Transverse colon (tissue), 4 donors: ENCODE results near the gene POLE. TPM values are rescaled to one million over a fixed set of nuclear protein-coding genes. Genes with fewer than 3 reads are reported as not detected.

ENCODE experiments used
- DNase-seq: peaks from one replicate; pipeline ENCODE4 v3.0.0-alpha.2; 2019
- H3K27ac ChIP-seq, 4 donors: fragments of 200-600 bp; sonication (generic); 2 replicates each; pipeline ENCODE4 v1.5.1; 2016 to 2018; ENCODE audit warnings: inconsistent platforms in 4 of 4
- H3K27me3 ChIP-seq: fragments of 200-600 bp; sonication (generic); 2 replicates; pipeline ENCODE4 v1.5.1; 2017; ENCODE audit warnings: inconsistent platforms
- H3K36me3 ChIP-seq, 4 donors: fragments of 200-600 bp; sonication (generic); 2 replicates each; pipeline ENCODE4 v1.5.1; 2017 to 2019; ENCODE audit warnings: inconsistent platforms in 4 of 4
- H3K4me1 ChIP-seq, 4 donors: fragments of 200-600 bp; sonication (generic); 2 replicates each; pipeline ENCODE4 v1.5.1; 2017 to 2020; ENCODE audit warnings: inconsistent platforms in 4 of 4
- H3K4me3 ChIP-seq, 4 donors: fragments of 200-600 bp; sonication (generic); 1 replicate in 1 of 4; 2 replicates in 3 of 4; pipeline versions ENCODE4 v1.5.1 to v1.6.1; 2017 to 2019; ENCODE audit warnings: inconsistent platforms in 4 of 4
- H3K9me3 ChIP-seq, 2 donors: fragments of 200-600 bp; sonication (generic); 2 replicates each; pipeline ENCODE4 v1.5.1; 2017 to 2019; ENCODE audit warnings: inconsistent platforms in 2 of 2
- CTCF ChIP-seq, 5 experiments: fragments of 200-600 bp in 3 of 5; fragments of 450-650 bp in 2 of 5; sonication (generic) in 3 of 5; IDR thresholded peaks; 1 replicate in 2 of 5; 2 replicates in 3 of 5; pipeline ENCODE4 v1.5.1; 2016 to 2017; ENCODE audit warnings: antibody characterized with exemption in 5 of 5, inconsistent platforms in 3 of 5, mild to moderate bottlenecking in 2 of 5, moderate library complexity in 1 of 5
- EP300 ChIP-seq: sonication (generic); formaldehyde crosslinking; IDR thresholded peaks from one replicate; pipeline ENCODE4 v1.6.1; 2017; ENCODE audit warnings: antibody characterized with exemption, low read depth
- POLR2A ChIP-seq: fragments of 450-650 bp; IDR thresholded peaks from one replicate; pipeline ENCODE4 v1.6.1; 2016; ENCODE audit warnings: antibody characterized with exemption, mild to moderate bottlenecking, moderate library complexity
- POLR2AphosphoS5 ChIP-seq, 3 donors: sonication (generic); formaldehyde crosslinking; IDR thresholded peaks; one replicate each; pipeline ENCODE4 v1.6.1; 2016; ENCODE audit warnings: antibody characterized with exemption in 3 of 3
- WGBS, 2 donors: methylation state at CpG; one replicate each; pipeline ENCODE4 v1.1.5; 2018; ENCODE audit warnings: low coverage in 1 of 2; 5-methylcytosine and 5-hydroxymethylcytosine counted together
- in situ Hi-C, 4 donors: fragments of 200-750 bp; cut with MboI; loops; one replicate each; pipeline versions ENCODE4 v1.15.0 to v1.15.1; 2017; ENCODE audit warnings: low sequenced_read_pairs in 3 of 4, low pct_ligation_motif_present in 1 of 4, low pct_unique_long_range_greater_than_20kb in 1 of 4
- intact Hi-C: fragments of 100-400 bp; cut with DNase I; formaldehyde crosslinking; loops from one replicate; pipeline ENCODE4 v1.15.1; 2023; ENCODE audit warnings: low total_unique reads
- total RNA-seq, 4 donors: library from RNA; depleted of rRNA; stranded (reverse); fragments of >200 nt; gene quantifications; one replicate each; pipeline ENCODE4 v1.1.0, GENCODE V29; 2016

Gene POLE
- total RNA-seq, 4 donors from 2014 or later = 57.0 to 204 (median 74.1) TPM

DNA sequence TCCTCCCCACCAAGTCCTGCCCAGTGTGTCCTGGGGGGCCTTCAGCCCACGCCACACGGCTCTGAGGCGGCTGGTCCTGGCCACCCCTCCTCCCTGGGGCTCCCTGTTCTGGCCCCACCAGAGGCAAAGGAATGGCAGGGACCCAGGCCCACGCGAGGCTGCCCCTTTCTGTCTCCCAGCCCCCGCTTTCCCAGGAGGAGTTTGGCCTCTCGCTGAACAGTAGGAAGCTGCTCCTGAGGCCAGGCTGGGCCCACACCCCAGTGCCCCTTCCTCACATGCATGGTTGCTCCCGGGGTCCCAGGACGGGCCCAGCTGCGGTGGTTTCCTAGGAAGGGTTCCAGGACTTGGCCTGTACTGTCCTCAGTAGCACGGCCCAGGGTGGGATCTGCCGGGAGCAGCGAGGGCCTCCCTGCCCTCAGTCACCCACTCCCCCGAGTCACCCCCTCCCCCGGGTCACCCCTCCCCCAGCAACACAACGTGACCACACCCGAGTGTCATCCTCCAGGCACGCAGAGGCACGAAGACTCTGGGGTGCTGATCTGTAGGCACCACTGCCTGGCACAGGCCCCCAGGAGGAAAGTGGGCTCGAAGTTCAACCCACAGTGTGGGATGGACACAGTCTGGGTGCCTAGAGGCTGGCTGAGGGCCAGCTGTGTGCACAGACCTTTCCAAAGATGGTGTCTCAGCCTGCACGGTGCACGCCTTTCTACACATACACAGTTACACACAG, 109.8 kb downstream of the POLE start:
- Histone ChIP-seq H3K9me3 (no peaks in the 10 kb centered on the region), H3K36me3 (no peaks in the 10 kb centered on the region), H3K4me3 (no peak overlapping the region), H3K27me3 (no peaks in the 10 kb centered on the region), H3K27ac (no peak overlapping the region), H3K4me1 (no peaks in the 10 kb centered on the region)
- in situ Hi-C loops (no loop called here), intact Hi-C loops (no loop called here)
- TF ChIP-seq EP300 (no peak), CTCF (IDR thresholded peaks at IDR 0.05) (no peak), POLR2AphosphoS5 (IDR thresholded peaks at IDR 0.05) (no peak), POLR2A (no peak)
- no peak for DNase-seq
- WGBS, 2 donors = 86% methylated on average over 20 of the region's 22 CpGs; no CpG with 5 or more reads in 1 of the 2 donors

DNA sequence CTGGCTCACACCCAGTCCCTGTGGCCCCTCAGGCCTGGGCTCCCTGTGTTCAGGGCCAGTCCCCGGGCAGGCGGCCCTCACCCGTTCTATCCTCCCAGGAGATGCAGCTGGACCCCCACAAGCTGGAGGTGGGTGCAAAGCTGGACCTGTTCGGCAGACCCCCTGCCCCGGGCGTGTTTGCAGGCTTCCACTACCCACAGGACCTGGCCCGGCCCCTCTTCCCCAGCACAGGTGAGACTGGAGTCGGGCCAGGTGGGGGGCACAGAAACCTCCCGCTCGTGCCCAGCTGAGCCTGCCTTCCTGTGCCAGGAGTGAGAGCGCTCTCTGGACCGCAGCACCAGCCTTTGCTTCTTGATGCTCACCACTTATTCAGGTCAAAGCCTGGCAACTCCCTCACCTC, 110.4 kb downstream of the POLE start:
- Histone ChIP-seq H3K36me3 (no peaks in the 10 kb centered on the region), H3K9me3 (no peaks in the 10 kb centered on the region), H3K27ac (no peak overlapping the region), H3K4me3 (no peak overlapping the region), H3K27me3 (no peaks in the 10 kb centered on the region), H3K4me1 (no peaks in the 10 kb centered on the region)
- intact Hi-C loops (no loop called here), in situ Hi-C loops (no loop called here)
- no peak for DNase-seq
- 95% methylated on average over 12 of the region's 12 CpGs; no CpG with 5 or more reads in 1 of the 2 donors for WGBS, 2 donors
- TF ChIP-seq POLR2AphosphoS5 (IDR thresholded peaks at IDR 0.05) (no peak), POLR2A (no peak), EP300 (no peak), CTCF (IDR thresholded peaks at IDR 0.05) (no peak)

GRCh38 chr12:132575661-132576060, 111.5 kb downstream of the POLE start:
- no peak for DNase-seq
- no peaks in the 10 kb centered on the region for H3K27me3 ChIP-seq
- no peak overlapping the region for H3K4me3 ChIP-seq
- TF ChIP-seq EP300 = no peak
- no peak for TF ChIP-seq POLR2AphosphoS5 (IDR thresholded peaks at IDR 0.05)
- TF ChIP-seq POLR2A = no peak
- TF ChIP-seq CTCF (IDR thresholded peaks at IDR 0.05) = no peak
- H3K36me3 ChIP-seq = no peaks in the 10 kb centered on the region
- no peak overlapping the region for H3K27ac ChIP-seq
- in situ Hi-C loops = no loop called here
- no peaks in the 10 kb centered on the region for H3K9me3 ChIP-seq
- WGBS, 2 donors = 94% methylated on average over 10 of the region's 11 CpGs; no CpG with 5 or more reads in 1 of the 2 donors
- intact Hi-C loops = no loop called here
- no peaks in the 10 kb centered on the region for H3K4me1 ChIP-seq

DNA sequence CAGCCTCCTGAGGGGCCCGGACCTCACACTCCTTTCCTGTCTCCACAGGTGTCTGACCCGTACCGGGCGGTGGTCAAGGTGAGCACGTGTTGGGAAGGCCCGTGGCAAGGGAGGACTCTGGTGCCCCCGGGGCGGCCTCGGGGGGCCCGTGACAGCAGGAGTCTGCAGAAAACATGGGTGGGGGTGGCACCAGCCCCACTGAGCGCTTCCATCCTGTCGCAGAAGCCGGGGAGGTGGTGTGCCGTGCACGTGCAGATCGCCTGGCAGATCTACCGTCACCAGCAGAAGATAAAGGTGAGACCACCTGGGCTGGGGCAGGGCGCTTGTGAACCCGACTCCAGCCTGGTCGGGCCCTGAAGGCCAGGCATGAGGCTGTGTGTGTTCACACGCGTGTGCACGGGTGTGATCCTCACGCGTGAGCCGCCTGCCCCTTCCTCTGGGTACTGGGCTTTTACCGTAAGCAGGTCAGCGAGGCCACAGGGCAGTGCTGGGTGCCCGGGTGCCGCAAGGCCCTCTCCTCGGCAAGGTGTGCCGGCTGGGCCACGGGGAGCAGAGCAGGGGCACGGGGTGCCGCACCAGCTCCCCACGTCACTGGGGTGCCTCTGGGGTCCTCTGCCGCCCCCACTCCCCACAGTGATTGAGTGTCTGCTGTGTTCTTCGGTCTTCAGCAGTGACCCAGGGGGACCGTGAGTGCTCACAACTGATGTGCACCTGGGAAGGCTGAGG, 112.7 kb downstream of the POLE start:
- no peaks in the 10 kb centered on the region for H3K36me3 ChIP-seq
- H3K4me1 ChIP-seq = no peaks in the 10 kb centered on the region
- no peak overlapping the region for H3K27ac ChIP-seq
- H3K9me3 ChIP-seq = no peaks in the 10 kb centered on the region
- no peaks in the 10 kb centered on the region for H3K27me3 ChIP-seq
- TF ChIP-seq POLR2A = no peak
- no peak for TF ChIP-seq POLR2AphosphoS5 (IDR thresholded peaks at IDR 0.05)
- TF ChIP-seq CTCF (IDR thresholded peaks at IDR 0.05) = no peak
- no peak for TF ChIP-seq EP300
- H3K4me3 ChIP-seq = no peak overlapping the region
- no peak for DNase-seq
- in situ Hi-C loops = no loop called here
- 98% methylated on average over 38 of the region's 39 CpGs; no CpG with 5 or more reads in 1 of the 2 donors for WGBS, 2 donors
- intact Hi-C loops = no loop called here
